ENCODE data around the gene IL18.

DNA sequence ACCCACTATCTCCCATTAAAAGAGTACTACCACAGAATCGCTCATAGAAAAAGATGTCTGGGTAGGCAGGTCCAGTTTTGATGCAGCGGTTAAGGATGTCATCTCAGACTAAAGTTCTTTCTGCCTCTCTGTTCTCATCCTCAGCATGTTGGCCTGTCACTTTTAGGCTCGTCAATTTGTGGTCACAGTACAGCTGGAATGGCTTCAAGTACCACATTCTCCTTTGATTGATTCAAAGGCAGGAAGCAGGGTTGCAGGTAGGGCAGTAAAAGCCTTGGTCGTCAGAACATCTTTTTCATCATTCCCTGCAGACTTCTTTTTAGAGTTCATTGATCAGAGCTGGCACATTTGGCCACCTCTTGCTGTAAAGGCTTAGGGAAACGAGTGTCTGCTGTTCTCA lies 48.5 kb downstream of the IL18 start:
- TF ChIP-seq, protein P1, sequence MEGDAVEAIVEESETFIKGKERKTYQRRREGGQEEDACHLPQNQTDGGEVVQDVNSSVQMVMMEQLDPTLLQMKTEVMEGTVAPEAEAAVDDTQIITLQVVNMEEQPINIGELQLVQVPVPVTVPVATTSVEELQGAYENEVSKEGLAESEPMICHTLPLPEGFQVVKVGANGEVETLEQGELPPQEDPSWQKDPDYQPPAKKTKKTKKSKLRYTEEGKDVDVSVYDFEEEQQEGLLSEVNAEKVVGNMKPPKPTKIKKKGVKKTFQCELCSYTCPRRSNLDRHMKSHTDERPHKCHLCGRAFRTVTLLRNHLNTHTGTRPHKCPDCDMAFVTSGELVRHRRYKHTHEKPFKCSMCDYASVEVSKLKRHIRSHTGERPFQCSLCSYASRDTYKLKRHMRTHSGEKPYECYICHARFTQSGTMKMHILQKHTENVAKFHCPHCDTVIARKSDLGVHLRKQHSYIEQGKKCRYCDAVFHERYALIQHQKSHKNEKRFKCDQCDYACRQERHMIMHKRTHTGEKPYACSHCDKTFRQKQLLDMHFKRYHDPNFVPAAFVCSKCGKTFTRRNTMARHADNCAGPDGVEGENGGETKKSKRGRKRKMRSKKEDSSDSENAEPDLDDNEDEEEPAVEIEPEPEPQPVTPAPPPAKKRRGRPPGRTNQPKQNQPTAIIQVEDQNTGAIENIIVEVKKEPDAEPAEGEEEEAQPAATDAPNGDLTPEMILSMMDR (conservative IDR thresholded peaks at IDR 0.05; ENCODE audit: low read length) = no peak
- no peak for TF ChIP-seq EZH2phosphoT487 (IDR thresholded peaks at IDR 0.05; ENCODE audit: borderline replicate concordance, low read depth, low read length)

All from OCI-LY7 (cell line).